HEK293 (cell line): ENCODE data around the gene CRMP1.

Source experiments
- ATF2 ChIP-seq: fragments of 450-650 bp; formaldehyde crosslinking; IDR thresholded peaks from 2 replicates; pipeline ENCODE4 v1.5.1; 2016; ENCODE audit warnings: missing biosample characterization, missing genetic modification characterization, low read depth
- GLIS2 ChIP-seq: fragments of 450-650 bp; formaldehyde crosslinking; IDR thresholded peaks from 2 replicates; pipeline ENCODE4 v1.5.1; 2016; ENCODE audit warnings: missing biosample characterization, missing genetic modification characterization
- HIC1 ChIP-seq: fragments of 450-650 bp; formaldehyde crosslinking; IDR thresholded peaks from 2 replicates; pipeline ENCODE4 v1.5.1; 2016; ENCODE audit warnings: missing biosample characterization, missing genetic modification characterization
- KLF1 ChIP-seq: fragments of 450-650 bp; formaldehyde crosslinking; IDR thresholded peaks from 2 replicates; pipeline ENCODE4 v1.5.1; 2016; ENCODE audit warnings: missing biosample characterization, missing genetic modification characterization
- KLF17 ChIP-seq: fragments of 450-650 bp; formaldehyde crosslinking; IDR thresholded peaks from 2 replicates; pipeline ENCODE4 v1.5.1; 2016; ENCODE audit warnings: missing biosample characterization, missing genetic modification characterization
- PBX3 ChIP-seq: sonication (generic); formaldehyde crosslinking; IDR thresholded peaks from 2 replicates; pipeline ENCODE4 v1.8.1; 2022; ENCODE audit warnings: mild to moderate bottlenecking, moderate library complexity, missing genetic modification reagents
- PRDM4 ChIP-seq: fragments of 450-650 bp; formaldehyde crosslinking; IDR thresholded peaks from 2 replicates; pipeline ENCODE4 v1.5.1; 2017; ENCODE audit warnings: missing biosample characterization, missing genetic modification characterization
- ZBTB17 ChIP-seq: fragments of 450-650 bp; formaldehyde crosslinking; IDR thresholded peaks from 2 replicates; pipeline ENCODE4 v1.5.1; 2016; ENCODE audit warnings: missing biosample characterization, missing genetic modification characterization
- ZBTB20 ChIP-seq: fragments of 450-650 bp; formaldehyde crosslinking; IDR thresholded peaks from 2 replicates; pipeline ENCODE4 v1.5.1; 2016; ENCODE audit warnings: missing biosample characterization, missing genetic modification characterization
- ZBTB48 ChIP-seq: fragments of 450-650 bp; formaldehyde crosslinking; IDR thresholded peaks from 2 replicates; pipeline ENCODE4 v1.5.1; 2016; ENCODE audit warnings: missing biosample characterization, missing genetic modification characterization
- ZEB2 ChIP-seq: fragments of 450-650 bp; formaldehyde crosslinking; IDR thresholded peaks from 2 replicates; pipeline ENCODE4 v1.5.1; 2016; ENCODE audit warnings: missing biosample characterization, missing genetic modification characterization
- ZNF155 ChIP-seq: fragments of 450-650 bp; formaldehyde crosslinking; IDR thresholded peaks from 2 replicates; pipeline ENCODE4 v1.5.1; 2016; ENCODE audit warnings: missing biosample characterization, missing genetic modification characterization
- ZNF214 ChIP-seq: fragments of 450-650 bp; formaldehyde crosslinking; IDR thresholded peaks from 2 replicates; pipeline ENCODE4 v1.5.1; 2017; ENCODE audit warnings: missing biosample characterization, mild to moderate bottlenecking, missing genetic modification characterization, borderline replicate concordance
- ZNF398 ChIP-seq: fragments of 450-650 bp; formaldehyde crosslinking; IDR thresholded peaks from 2 replicates; pipeline ENCODE4 v1.5.1; 2017; ENCODE audit warnings: missing biosample characterization, missing genetic modification characterization
- ZNF416 ChIP-seq: fragments of 450-650 bp; formaldehyde crosslinking; IDR thresholded peaks from 2 replicates; pipeline ENCODE4 v1.5.1; 2016; ENCODE audit warnings: missing biosample characterization, missing genetic modification characterization
- ZNF488 ChIP-seq: fragments of 450-650 bp; formaldehyde crosslinking; IDR thresholded peaks from 2 replicates; pipeline ENCODE4 v1.5.1; 2016; ENCODE audit warnings: missing biosample characterization, missing genetic modification characterization
- ZNF555 ChIP-seq: fragments of 450-650 bp; formaldehyde crosslinking; conservative IDR thresholded peaks from 2 replicates; pipeline ENCODE4 v1.5.1; 2017; ENCODE audit warnings: missing biosample characterization, mild to moderate bottlenecking, missing genetic modification characterization, inconsistent platforms
- ZNF561 ChIP-seq: fragments of 450-650 bp; IDR thresholded peaks from 2 replicates; pipeline ENCODE4 v1.5.1; 2018; ENCODE audit warnings: missing biosample characterization, missing genetic modification characterization, borderline replicate concordance
- ZNF664 ChIP-seq: fragments of 450-650 bp; formaldehyde crosslinking; IDR thresholded peaks from 2 replicates; pipeline ENCODE4 v1.5.1; 2016; ENCODE audit warnings: missing biosample characterization, missing genetic modification characterization
- ZNF704 ChIP-seq: fragments of 450-650 bp; formaldehyde crosslinking; IDR thresholded peaks from 2 replicates; pipeline ENCODE4 v1.5.1; 2016; ENCODE audit warnings: missing biosample characterization, missing genetic modification characterization
- ZNF747 ChIP-seq: fragments of 450-650 bp; formaldehyde crosslinking; IDR thresholded peaks from 2 replicates; pipeline ENCODE4 v1.5.1; 2016; ENCODE audit warnings: missing biosample characterization, missing genetic modification characterization
- ZNF837 ChIP-seq: fragments of 450-650 bp; formaldehyde crosslinking; IDR thresholded peaks from 2 replicates; pipeline ENCODE4 v1.5.1; 2016; ENCODE audit warnings: missing biosample characterization, missing genetic modification characterization
- ZSCAN18 ChIP-seq: fragments of 450-650 bp; formaldehyde crosslinking; IDR thresholded peaks from 2 replicates; pipeline ENCODE4 v1.5.1; 2016; ENCODE audit warnings: missing biosample characterization, missing genetic modification characterization

Gene CRMP1

GRCh38 chr4:5890063-5890727, 2.7 kb downstream of the CRMP1 start (continued):
- TF ChIP-seq ZSCAN18 (tag by site-specific recombination) (no peak), ZNF747 (no peak), ZNF398 (tag by site-specific recombination) (peak; percentile 20; the same call in 1 of the 2 replicates), ATF2 (no peak), ZNF837 (no peak), ZNF704 (tag by site-specific recombination) (no peak), GLIS2 (tag by site-specific recombination) (no peak), ZNF664 (tag by site-specific recombination) (no peak), PRDM4 (tag by site-specific recombination) (no peak), ZNF214 (tag by site-specific recombination) (no peak), ZNF561 (tag by site-specific recombination) (no peak), KLF1 (tag by site-specific recombination) (no peak), KLF17 (no peak), ZNF155 (tag by site-specific recombination) (no peak), ZBTB20 (tag by site-specific recombination) (peak; percentile 47; the same call in 1 of the 2 replicates), ZNF488 (tag by site-specific recombination) (no peak), ZBTB17 (peak; percentile 43; the same call in 1 of the 2 replicates), PBX3 (CRISPR knock-in tag) (no peak), ZEB2 (tag by site-specific recombination) (no peak), ZBTB48 (tag by site-specific recombination) (peak; percentile 29; the same call in 1 of the 2 replicates), HIC1 (no peak), ZNF555 (tag by site-specific recombination) (no peak), ZNF416 (tag by site-specific recombination) (no peak)
- TF ChIP-seq, all 188 proteins: peak for 11
